8988T (cell line): ENCODE data around the gene TRIM73.
"Not testable (repeated sequence)": the region's sequence is repeated elsewhere in the genome, so short reads cannot be mapped to it uniquely, and the experiment has no call there.

Source experiments
- DNase-seq: peaks from one replicate; pipeline ENCODE4 v3.0.0; 2011

TRIM73 gene

DNA sequence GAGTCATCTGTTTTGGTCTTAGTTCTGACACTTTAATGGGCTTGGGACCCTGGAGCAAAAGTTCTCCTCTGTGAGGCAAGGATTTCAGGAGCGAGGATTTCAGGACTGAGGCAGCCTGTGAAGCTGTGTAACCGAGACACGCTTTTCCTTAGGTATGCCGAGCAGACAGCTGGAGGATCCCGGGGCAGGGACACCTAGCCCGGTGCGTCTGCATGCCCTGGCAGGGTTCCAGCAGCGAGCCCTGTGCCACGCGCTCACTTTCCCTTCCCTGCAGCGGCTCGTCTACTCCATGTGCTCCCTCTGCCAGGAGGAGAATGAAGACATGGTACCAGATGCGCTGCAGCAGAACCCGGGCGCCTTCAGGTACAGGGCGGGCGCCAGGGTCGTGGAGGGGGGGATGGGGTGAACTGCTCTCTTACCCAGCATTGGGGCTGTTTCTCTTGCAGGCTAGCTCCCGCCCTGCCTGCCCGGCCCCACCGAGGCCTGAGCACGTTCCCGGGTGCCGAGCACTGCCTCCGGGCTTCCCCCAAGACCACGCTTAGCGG is 20.5 kb downstream of the TRIM73 start:
- DNase-seq: not testable (repeated sequence)

DNA sequence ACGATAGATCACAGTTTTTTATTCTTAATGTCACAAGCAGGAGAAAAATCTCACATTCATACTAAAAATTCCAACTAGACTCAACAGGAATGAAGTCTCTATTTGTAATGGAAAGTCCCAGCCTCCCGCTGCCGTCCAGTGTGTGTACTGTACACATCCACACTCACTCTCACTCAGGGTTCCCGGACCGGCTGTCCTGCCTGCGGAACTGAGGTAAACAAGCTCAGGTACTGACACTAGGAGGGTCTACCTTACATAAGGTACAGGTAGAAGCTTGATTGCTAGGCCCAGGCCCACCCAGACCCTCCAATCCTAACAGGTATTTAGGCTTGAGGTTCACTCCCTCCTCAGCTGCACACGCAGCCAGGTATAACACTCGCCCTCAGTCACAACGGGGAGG is 21.4 kb downstream of the TRIM73 start:
- not testable (repeated sequence) for DNase-seq

DNA sequence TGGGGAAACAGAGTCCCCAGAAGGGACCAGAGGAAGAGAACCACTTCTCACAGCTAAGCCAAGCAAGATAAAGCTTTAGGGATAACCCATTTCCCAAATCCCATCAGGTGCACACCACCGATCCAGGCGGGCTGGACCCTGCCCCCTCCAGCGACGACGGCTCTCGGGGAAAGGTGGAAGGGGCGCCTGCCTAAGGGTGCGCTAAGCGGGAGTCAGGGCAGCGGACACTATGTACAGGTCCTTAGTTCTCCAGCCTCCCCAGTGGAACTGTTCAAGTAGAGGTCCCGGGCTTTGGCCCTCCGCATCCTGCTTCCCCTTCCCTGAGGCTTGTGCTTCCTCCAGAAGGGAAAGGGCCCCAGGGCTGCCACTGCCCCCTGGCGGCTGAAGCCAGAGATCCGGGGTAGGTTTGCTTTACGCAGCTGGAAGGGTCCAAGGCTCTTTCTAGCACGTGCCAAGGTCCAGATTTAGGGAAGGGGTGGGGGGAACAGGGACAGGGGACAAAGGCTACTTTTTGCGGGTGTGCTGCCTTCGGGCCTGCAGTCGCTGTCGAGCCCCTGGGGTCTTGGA is 22.9 kb downstream of the TRIM73 start:
- not testable (repeated sequence) for DNase-seq

DNA sequence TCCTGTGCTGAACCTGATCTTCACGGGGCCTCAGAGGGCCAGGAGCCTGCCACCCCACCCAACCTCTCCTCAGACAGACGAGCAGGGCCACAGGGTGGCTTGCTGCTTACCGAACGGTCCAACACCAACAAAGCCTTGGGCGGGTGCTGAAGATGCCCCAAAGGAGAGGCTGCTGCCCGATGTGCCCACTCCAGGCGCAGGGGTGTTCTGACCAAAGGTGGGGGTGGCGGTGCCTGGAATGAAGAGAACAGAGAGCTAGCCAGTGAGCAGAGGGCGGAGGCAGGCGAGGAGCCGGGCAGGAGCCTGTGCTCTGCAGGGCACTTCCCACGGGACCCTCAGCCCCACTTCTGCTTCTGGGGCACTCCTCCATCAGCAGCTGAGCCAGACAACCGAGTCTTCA is 23.8 kb downstream of the TRIM73 start:
- not testable (repeated sequence) for DNase-seq

DNA sequence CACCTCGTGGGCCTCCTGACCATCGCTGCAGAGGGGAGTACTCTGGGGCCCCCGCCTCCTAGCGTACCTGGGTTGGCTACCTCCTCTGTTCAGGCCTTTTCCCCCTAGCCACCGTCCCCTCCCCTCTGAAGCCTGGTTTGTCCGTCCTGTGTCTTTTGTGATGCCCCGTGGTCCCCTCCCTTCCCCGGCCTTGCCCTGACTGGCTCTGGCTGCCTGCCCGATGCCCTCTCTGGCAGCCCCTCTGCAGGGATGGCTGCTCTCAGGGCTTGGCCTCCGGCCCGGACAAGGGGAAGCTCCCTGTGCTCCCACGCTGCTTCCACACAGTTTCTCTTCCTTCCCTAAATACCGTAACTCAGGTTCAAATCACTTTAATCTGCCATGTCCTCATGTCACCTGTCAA is 24.3 kb downstream of the TRIM73 start:
- not testable (repeated sequence) for DNase-seq

DNA sequence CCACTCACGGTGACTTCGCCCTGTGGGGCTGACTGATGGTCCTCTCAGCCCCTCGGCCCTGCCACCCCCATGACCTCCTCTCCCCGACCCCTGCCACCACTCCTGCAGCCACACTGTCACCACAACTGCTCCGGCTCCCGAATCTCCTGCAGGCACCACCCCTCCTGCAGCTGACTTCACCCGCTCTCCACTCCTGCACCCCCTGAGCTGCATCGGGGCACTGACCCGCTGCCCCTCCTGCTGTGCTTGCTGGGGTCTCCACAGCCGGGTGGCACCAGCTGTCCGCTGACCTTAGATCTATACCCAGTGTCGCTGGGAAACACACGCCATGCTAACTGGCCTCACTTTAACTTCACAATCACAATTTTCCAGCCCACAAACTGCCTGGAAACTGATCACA is 24.7 kb downstream of the TRIM73 start:
- not testable (repeated sequence) for DNase-seq

DNA sequence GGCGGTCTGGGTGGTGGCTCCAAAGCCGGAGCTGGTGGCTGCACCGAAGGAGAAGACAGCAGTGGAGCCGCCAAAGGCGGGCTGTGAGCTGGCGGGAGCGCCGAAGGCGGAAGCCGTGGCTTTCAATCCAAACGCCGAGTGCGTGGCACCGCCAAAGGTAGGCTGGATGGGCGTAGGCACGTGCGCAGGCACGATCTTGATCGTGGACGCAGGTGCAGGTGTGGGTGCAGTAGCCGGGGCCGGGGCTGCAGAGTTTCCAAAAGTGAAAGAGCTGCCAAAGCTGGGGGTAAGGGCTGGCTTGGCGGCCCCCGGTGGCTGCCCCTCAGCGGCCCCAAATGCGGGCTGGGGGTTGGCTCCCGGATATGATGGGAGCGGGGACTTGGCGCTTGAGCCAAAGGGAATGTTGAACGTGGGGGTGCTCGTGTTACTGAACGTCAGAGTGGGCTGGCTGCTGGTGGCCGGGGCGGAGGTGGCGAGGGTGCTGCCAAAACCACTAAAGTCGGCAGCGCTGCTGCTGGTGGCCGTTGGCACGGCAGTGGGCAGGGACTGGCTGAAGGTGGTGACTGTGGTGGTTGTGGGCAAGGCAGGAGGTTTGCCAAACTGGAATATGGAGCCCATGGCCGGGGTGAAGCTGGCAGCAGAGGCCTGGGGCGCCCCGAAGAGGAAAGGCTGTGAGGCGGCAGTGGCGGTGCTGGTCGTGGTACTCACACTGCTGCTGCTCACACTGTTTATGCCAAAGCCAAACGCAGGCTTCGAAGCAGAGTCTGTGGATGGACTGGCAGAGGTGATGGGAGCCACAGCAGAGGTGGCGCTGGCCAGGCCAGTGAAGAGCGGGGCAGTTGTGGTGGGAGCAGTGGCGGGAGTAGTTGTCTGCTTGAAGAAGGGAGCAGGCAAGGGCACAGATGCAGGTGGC is 26.6 kb downstream of the TRIM73 start:
- not testable (repeated sequence) for DNase-seq

DNA sequence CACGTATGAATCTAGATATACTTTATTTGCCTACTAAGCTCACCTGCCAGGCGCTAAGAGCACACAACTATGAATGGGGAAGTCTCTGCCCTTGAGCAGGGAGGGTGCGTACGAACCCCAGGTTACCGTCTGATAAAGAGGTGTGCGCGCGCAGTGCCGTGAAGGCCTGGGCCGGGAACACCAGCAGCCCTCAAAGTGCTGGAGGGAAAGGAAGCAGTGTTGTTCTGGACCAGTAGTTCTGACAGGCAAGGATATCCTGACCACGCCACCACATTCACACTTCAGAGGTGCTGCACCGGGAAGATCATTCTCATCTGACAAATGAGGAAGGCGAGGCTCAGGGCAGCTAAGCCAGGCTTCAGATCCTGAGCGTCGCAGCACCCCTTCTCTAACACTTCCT is 28.1 kb downstream of the TRIM73 start:
- DNase-seq: not testable (repeated sequence)

DNA sequence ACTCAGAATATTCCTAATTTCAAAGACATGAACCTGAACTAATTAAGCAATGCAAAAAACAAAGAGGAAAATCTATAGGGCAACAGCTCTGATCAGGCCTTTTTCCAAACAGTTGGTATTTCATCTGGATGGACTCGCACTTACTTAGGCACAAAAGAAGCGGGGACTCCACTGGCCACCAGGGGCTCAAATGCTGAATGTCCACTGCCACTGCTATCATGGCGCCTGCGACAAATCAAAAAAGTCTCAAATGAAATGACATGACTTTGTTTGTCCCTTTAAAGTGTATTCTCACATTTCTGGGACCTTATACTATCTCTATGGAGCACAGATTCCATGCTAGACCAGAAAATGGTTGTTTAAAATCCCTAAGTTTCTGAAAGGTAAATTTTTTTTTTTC is 43.6 kb downstream of the TRIM73 start:
- DNase-seq: not testable (repeated sequence)

DNA sequence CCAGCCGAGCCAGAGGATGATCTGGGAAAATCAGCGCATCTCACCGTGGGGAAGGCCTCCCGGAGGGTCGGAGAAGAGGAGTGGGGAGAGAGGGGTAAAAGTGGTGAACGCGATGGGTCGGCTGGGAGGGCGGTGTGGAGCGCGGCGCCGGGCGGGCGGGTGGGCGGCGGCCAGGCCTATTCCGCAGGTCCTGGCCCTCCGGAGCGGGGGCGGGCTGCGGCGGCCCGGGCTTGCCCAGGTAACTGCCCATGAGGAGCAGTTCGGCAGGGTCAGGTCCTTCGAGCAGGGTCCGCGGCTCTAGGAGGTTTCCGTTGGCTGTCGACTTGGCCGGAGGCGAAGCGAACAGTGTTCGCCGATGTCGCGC is 46.7 kb downstream of the TRIM73 start:
- not testable (repeated sequence) for DNase-seq

DNA sequence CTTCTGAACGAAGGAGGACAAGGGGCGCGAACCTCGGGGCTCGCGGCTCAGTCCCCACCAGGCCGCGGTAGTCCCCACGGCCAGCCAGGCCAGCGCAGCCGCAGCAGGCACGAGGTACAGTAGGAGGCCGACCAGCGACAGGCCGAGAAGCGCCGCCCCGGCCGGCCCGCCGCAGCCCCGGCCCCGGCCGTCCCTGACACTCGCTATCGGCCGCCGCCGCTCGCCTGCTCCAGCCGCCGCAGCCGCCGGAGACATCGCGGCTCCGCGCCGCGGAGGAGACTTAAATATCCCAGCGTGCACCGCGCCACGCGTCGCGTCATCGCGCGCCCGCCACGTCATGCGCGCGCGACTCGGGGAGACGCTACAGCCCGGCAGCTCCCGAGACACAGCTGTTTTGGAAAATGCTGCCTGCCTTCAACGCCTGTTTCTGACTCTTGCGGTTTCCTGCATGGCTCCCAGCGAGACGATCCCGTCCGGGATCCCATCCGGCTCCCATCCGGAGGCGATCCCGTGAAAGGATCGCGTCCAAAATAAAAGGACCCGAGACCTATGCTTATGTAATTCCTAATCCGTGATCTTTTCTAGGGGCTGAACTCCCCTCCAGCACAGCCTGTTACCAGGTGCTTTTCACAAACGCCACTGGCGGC is 47.2 kb downstream of the TRIM73 start:
- DNase-seq: not testable (repeated sequence)

DNA sequence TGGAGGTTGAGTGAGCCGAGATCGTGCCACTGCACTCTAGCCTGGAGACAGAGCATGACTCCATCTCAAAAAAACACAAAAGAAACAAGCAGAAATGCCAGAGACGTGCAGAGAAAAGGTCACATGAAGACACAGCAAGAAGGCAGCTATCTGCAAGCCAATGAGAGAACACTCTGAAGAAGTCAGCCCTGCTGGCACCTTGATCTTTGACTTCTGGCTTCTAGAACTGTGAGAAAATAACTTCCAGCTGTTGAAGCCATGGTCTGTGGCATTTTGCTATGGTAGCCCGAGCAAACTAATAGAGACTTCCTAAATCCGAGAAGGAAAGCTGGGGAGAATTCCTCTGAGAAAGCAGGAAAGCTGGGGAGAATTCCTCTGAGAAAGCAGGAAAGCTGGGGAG is 54.5 kb downstream of the TRIM73 start:
- not testable (repeated sequence) for DNase-seq

DNA sequence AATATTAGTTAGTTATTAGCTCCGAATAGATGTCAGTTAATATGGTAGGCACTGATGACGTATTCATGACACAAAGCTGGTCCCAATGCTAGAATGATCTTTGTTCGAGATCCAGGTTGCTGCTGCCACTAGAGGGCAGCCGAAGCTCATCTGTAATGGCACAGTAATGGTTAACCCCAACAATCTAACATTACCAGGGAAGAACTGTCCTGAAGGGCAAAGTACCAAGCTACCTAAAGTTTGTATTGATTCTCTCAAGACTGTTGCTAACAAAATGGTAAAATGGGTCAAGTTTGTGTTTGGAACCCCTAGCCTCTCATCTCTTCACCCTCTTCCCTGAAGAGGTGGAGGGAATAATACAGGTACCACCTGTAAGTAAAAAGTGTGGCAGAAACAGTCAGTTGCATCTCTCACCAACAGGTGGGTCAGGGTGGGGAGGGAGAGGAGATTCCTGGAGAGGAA is 57.1 kb downstream of the TRIM73 start:
- not testable (repeated sequence) for DNase-seq
